Occipital lobe (tissue), 2 donors: ENCODE results near the gene B3GLCT. TPM values are rescaled to one million over a fixed set of nuclear protein-coding genes. Genes with fewer than 3 reads are reported as not detected.

ENCODE experiments used
- DNase-seq: peaks from one replicate; lab custom pipeline; 2025; lab: John Stamatoyannopoulos, UW
- total RNA-seq: library from RNA; depleted of rRNA; stranded (reverse); fragments of >200 nt; gene quantifications from one replicate; pipeline ENCODE4 v1.2.3, GENCODE V29; 2014

The B3GLCT gene
- total RNA-seq, 1 donor from 2014 or later = 12.0 TPM

GRCh38 chr13:31223640-31224039 lies 23.9 kb downstream of the B3GLCT start:
- no peak for DNase-seq

- no peak for DNase-seq
These were observed 24.4 kb downstream of the B3GLCT start for GRCh38 chr13:31224174-31224669.

GRCh38 chr13:31224963-31225559 lies 25.3 kb downstream of the B3GLCT start:
- no peak for DNase-seq

- DNase-seq = no peak
These were observed 26.4 kb downstream of the B3GLCT start for GRCh38 chr13:31225998-31226675.

GRCh38 chr13:31227063-31227462 lies 27.3 kb downstream of the B3GLCT start:
- DNase-seq = no peak

- DNase-seq = no peak
These were observed 28.1 kb downstream of the B3GLCT start for GRCh38 chr13:31227870-31228269.

GRCh38 chr13:31234729-31235128 lies 35.0 kb downstream of the B3GLCT start:
- DNase-seq = no peak

GRCh38 chr13:31236211-31236786 lies 36.5 kb downstream of the B3GLCT start:
- DNase-seq = no peak

GRCh38 chr13:31240921-31241320 lies 41.1 kb downstream of the B3GLCT start:
- no peak for DNase-seq

GRCh38 chr13:31242367-31242766 lies 42.6 kb downstream of the B3GLCT start:
- DNase-seq = no peak

GRCh38 chr13:31242916-31243315 lies 43.1 kb downstream of the B3GLCT start:
- DNase-seq = no peak

GRCh38 chr13:31245598-31246373 lies 46.0 kb downstream of the B3GLCT start:
- no peak for DNase-seq

GRCh38 chr13:31246918-31247317 lies 47.1 kb downstream of the B3GLCT start:
- no peak for DNase-seq

- no peak for DNase-seq
These were observed 48.6 kb downstream of the B3GLCT start for GRCh38 chr13:31248361-31248760.

GRCh38 chr13:31248965-31249539 lies 49.3 kb downstream of the B3GLCT start:
- DNase-seq = no peak

- DNase-seq = no peak
These were observed 50.7 kb downstream of the B3GLCT start for GRCh38 chr13:31250435-31250834.

GRCh38 chr13:31261241-31261640 lies 61.5 kb downstream of the B3GLCT start:
- DNase-seq = no peak

GRCh38 chr13:31263346-31263745 lies 63.6 kb downstream of the B3GLCT start:
- DNase-seq = no peak

GRCh38 chr13:31264151-31264550 lies 64.4 kb downstream of the B3GLCT start:
- DNase-seq = no peak

- no peak for DNase-seq
These were observed 67.5 kb downstream of the B3GLCT start for GRCh38 chr13:31267126-31267784.

GRCh38 chr13:31274390-31274789 lies 74.6 kb downstream of the B3GLCT start:
- no peak for DNase-seq
